ENCODE results near the gene CYB561D2.

GRCh38 chr3:50317300-50317699 lies 33.4 kb upstream of the CYB561D2 start:
- no peak for TF ChIP-seq CTCF (IDR thresholded peaks at IDR 0.05 in 4 of 5, conservative IDR thresholded peaks at IDR 0.05 in 1 of 5)
- TF ChIP-seq POLR2A (IDR thresholded peaks at IDR 0.05): no peak

Measured in gastrocnemius medialis (tissue), 4 donors.